Measurements from ENCODE around the gene OTOG.

DNA sequence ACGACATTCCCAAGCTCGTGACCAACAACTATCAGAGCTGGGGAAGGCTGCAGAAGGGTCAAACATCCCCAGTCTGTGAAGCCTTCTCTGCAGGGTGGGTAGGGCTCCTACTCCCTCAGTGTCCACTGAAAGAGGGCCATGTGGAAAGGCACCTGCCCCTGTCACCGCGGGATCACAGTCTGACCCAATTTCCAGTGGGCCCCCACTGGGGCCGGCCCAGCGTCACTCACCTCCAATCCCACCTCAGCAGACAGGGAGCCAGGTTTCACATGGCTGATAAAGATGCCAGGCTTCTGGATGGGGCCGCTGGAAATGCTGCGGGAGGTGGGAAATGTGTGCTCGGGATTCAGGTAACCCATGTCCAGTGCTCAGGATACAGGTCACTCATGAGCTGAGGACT is 22.8 kb upstream of the OTOG start:
- TF ChIP-seq, protein P1, sequence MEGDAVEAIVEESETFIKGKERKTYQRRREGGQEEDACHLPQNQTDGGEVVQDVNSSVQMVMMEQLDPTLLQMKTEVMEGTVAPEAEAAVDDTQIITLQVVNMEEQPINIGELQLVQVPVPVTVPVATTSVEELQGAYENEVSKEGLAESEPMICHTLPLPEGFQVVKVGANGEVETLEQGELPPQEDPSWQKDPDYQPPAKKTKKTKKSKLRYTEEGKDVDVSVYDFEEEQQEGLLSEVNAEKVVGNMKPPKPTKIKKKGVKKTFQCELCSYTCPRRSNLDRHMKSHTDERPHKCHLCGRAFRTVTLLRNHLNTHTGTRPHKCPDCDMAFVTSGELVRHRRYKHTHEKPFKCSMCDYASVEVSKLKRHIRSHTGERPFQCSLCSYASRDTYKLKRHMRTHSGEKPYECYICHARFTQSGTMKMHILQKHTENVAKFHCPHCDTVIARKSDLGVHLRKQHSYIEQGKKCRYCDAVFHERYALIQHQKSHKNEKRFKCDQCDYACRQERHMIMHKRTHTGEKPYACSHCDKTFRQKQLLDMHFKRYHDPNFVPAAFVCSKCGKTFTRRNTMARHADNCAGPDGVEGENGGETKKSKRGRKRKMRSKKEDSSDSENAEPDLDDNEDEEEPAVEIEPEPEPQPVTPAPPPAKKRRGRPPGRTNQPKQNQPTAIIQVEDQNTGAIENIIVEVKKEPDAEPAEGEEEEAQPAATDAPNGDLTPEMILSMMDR (IDR thresholded peaks at IDR 0.05; ENCODE audit: insufficient read depth, low read length, poor library complexity, severe bottlenecking), result no peak
- no peak for TF ChIP-seq EZH2phosphoT487 (conservative IDR thresholded peaks at IDR 0.05; ENCODE audit: low read length)

Data from SU-DHL-6 (cell line).